OCI-LY3 (cell line): ENCODE measurements around the gene KCTD16.

Experiments used
- CTCF ChIP-seq: fragments of 200-600, 300-600 bp; sonication (generic); IDR thresholded peaks from 2 replicates; pipeline ENCODE4 v1.5.1; 2014; ENCODE audit warnings: antibody characterized with exemption, low read length, low read depth
- EZH2phosphoT487 ChIP-seq: fragments of 200-600 bp; shearing (Covaris generic); IDR thresholded peaks from 2 replicates; pipeline ENCODE4 v1.6.1; 2018; ENCODE audit warnings: antibody characterized with exemption, mixed run types, low read depth

GRCh38 chr5:144166696-144167095 is 4.0 kb upstream of the KCTD16 start:
- no peak for TF ChIP-seq CTCF
- no peak for TF ChIP-seq EZH2phosphoT487
